ENCODE results near the gene PTAR1.

PTAR1 gene

DNA sequence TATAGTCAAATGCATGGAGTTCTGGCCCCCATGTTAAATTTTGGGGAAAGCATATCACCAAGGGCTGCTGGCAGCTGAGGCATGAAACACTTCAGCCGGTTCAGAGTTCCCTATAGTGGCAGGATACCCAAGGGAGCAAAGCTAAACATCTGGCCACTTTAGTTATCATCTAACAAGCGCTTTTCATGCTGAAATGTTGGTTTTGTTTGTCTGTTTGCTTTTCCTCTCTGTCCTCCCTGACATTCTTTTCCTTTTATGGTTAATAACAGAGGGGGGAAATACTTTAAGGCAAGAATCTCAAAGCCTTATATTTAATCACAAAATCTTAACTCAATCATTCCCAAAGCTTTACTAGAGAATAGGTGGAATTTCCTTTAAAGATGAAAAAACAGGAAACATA is 99.5 kb downstream of the PTAR1 start:
- DNase-seq (ENCODE audit: low spot score) (no peak), ATAC-seq (ENCODE audit: low read depth) (no peak)
- Histone ChIP-seq H3K4me3 (ENCODE audit: severe bottlenecking) (no peak overlapping the region), H3K27me3 (ENCODE audit: insufficient read depth, poor library complexity, severe bottlenecking) (no peaks in the 10 kb centered on the region), H3K27ac (ENCODE audit: poor library complexity, severe bottlenecking) (no peak overlapping the region), H3K4me1 (ENCODE audit: insufficient read depth, poor library complexity, severe bottlenecking) (no peaks in the 10 kb centered on the region), H3K9me3 (ENCODE audit: severe bottlenecking) (no peaks in the 10 kb centered on the region), H3K36me3 (ENCODE audit: low read depth) (no peaks in the 10 kb centered on the region)
- TF ChIP-seq, protein P1, sequence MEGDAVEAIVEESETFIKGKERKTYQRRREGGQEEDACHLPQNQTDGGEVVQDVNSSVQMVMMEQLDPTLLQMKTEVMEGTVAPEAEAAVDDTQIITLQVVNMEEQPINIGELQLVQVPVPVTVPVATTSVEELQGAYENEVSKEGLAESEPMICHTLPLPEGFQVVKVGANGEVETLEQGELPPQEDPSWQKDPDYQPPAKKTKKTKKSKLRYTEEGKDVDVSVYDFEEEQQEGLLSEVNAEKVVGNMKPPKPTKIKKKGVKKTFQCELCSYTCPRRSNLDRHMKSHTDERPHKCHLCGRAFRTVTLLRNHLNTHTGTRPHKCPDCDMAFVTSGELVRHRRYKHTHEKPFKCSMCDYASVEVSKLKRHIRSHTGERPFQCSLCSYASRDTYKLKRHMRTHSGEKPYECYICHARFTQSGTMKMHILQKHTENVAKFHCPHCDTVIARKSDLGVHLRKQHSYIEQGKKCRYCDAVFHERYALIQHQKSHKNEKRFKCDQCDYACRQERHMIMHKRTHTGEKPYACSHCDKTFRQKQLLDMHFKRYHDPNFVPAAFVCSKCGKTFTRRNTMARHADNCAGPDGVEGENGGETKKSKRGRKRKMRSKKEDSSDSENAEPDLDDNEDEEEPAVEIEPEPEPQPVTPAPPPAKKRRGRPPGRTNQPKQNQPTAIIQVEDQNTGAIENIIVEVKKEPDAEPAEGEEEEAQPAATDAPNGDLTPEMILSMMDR (IDR thresholded peaks at IDR 0.05; ENCODE audit: poor library complexity, severe bottlenecking), result no peak
